HepG2 (cell line): Measurements from ENCODE around the gene PCDHGA7. TPM values are rescaled to one million over a fixed set of nuclear protein-coding genes. Genes with fewer than 3 reads are reported as not detected.

Experiments used
- ATAC-seq: fragments of 200-7000 bp; cut with Tn5 transposase; 3 replicates; pipeline ENCODE4 v1.9.1; 2020; ENCODE audit warnings: mild to moderate bottlenecking, moderate library complexity
- BruUV-seq: library from RNA; stranded (reverse); fragments of 400-500 nt; replicated peaks from 2 replicates; lab custom pipeline; 2021; lab: Mats Ljungman, UMichigan
- CTCF ChIA-PET: fragments of 300-600 bp; formaldehyde crosslinking; extraction: SDS; loops from one replicate; lab custom pipeline; 2021; ENCODE audit warnings: low total read pairs, inconsistent platforms, low intra/inter-chr PET ratio; lab: Yijun Ruan, JAX
- POLR2A ChIA-PET: fragments of 350-600 bp; sonication (Branson Sonifier 250); formaldehyde crosslinking; loops from one replicate; lab custom pipeline; 2020; ENCODE audit warnings: antibody characterized with exemption, inconsistent platforms; lab: Yijun Ruan, JAX
- DNase-seq: peaks from one replicate; pipeline ENCODE4 v3.0.0-alpha.2; 2015; ENCODE audit warnings: low spot score
- FAIRE-seq: peaks from 3 replicates; lab custom pipeline; 2011; peaks lifted over from hg19 to GRCh38; lab: Jason Lieb, UNC
- H2AFZ ChIP-seq: one replicate; pipeline ENCODE4 v1.6.1; 2011; ENCODE audit warnings: low read length, inconsistent platforms
- H3K27ac ChIP-seq: fragments of 300-600 bp; 3 replicates; pipeline ENCODE4 v1.8.0; 2011; ENCODE audit warnings: mixed run types, mild to moderate bottlenecking, mixed read lengths, low read length, inconsistent platforms; ENCODE audit not compliant: insufficient read depth; ENCODE audit errors: extremely low read length
- H3K27me3 ChIP-seq, 2 experiments: fragments of 200-600 bp in 1 of 2; 2 replicates in 1 of 2; 3 replicates in 1 of 2; pipeline versions ENCODE4 v1.6.0 to v1.8.0; 2011; ENCODE audit warnings: low read length in 2 of 2, mild to moderate bottlenecking in 2 of 2, moderate library complexity in 2 of 2, inconsistent platforms in 1 of 2; ENCODE audit not compliant: insufficient read depth in 2 of 2, control insufficient read depth in 1 of 2
- H3K36me3 ChIP-seq, 2 experiments: fragments of 200-600 bp in 1 of 2; replicated peaks in 1 of 2; 2 replicates in 1 of 2; 3 replicates in 1 of 2; pipeline versions ENCODE4 v1.5.1 to v1.8.0; 2011; ENCODE audit warnings: low read length in 2 of 2, inconsistent platforms in 1 of 2; ENCODE audit not compliant: insufficient read depth in 2 of 2, control insufficient read depth in 1 of 2
- H3K4me1 ChIP-seq: 2 replicates; pipeline ENCODE4 v1.5.1; 2012; ENCODE audit warnings: low read length, inconsistent platforms; ENCODE audit not compliant: insufficient read depth
- H3K4me2 ChIP-seq: 2 replicates; pipeline ENCODE4 v1.6.0; 2011; ENCODE audit warnings: low read depth, low read length, inconsistent platforms
- H3K4me3 ChIP-seq, 3 experiments: fragments of 200-600 bp in 1 of 3; sonication (generic), shearing (Covaris generic) in 1 of 3; replicated peaks in 1 of 3; 2 replicates each; pipeline ENCODE4 v1.5.1; 2011 to 2016; ENCODE audit warnings: low read length in 3 of 3, inconsistent platforms in 2 of 3, low read depth in 2 of 3, mild to moderate bottlenecking in 2 of 3, control low read depth in 1 of 3, mixed read lengths in 1 of 3; ENCODE audit not compliant: insufficient read depth in 1 of 3
- H3K79me2 ChIP-seq: one replicate; pipeline ENCODE4 v1.6.1; 2011; ENCODE audit warnings: low read length, inconsistent platforms; ENCODE audit not compliant: insufficient read depth
- H3K9ac ChIP-seq: 2 replicates; pipeline ENCODE4 v1.6.0; 2011; ENCODE audit warnings: mild to moderate bottlenecking, low read depth, low read length, inconsistent platforms; ENCODE audit not compliant: insufficient read depth
- H3K9me3 ChIP-seq: 2 replicates; pipeline ENCODE4 v1.5.1; 2012; ENCODE audit warnings: mild to moderate bottlenecking, low read length
- H4K20me1 ChIP-seq: 2 replicates; pipeline ENCODE4 v1.6.0; 2011; ENCODE audit warnings: inconsistent platforms, mild to moderate bottlenecking, low read length, moderate library complexity; ENCODE audit not compliant: insufficient read depth
- AKAP8 ChIP-seq: sonication (generic); formaldehyde crosslinking; IDR thresholded peaks from 2 replicates; pipeline ENCODE4 v1.5.1; 2020; ENCODE audit warnings: mild to moderate bottlenecking, missing genetic modification reagents
- ARID3A ChIP-seq: IDR thresholded peaks from 2 replicates; pipeline ENCODE4 v1.6.1; 2012; ENCODE audit warnings: low read depth, low read length, improper control_type of control experiment
- MEIS2 ChIP-seq: sonication (generic); formaldehyde crosslinking; IDR thresholded peaks from 2 replicates; pipeline ENCODE4 v1.9.0; 2021; ENCODE audit warnings: mild to moderate bottlenecking, missing genetic modification reagents
- NAIF1 ChIP-seq: sonication (generic); formaldehyde crosslinking; IDR thresholded peaks from 2 replicates; pipeline ENCODE4 v1.5.0; 2020; ENCODE audit warnings: mild to moderate bottlenecking, missing genetic modification reagents, borderline replicate concordance
- ZBTB8A ChIP-seq: sonication (generic); formaldehyde crosslinking; IDR thresholded peaks from 2 replicates; pipeline ENCODE4 v1.4.0; 2020; ENCODE audit warnings: mild to moderate bottlenecking, low read depth, missing genetic modification reagents, borderline replicate concordance
- ZNF501 ChIP-seq: sonication (generic); formaldehyde crosslinking; IDR thresholded peaks from 2 replicates; pipeline ENCODE4 v1.5.1; 2020; ENCODE audit warnings: mild to moderate bottlenecking, moderate library complexity, missing genetic modification reagents
- ZNF607 ChIP-seq: sonication (generic); formaldehyde crosslinking; IDR thresholded peaks from 2 replicates; pipeline ENCODE4 v1.5.1; 2020; ENCODE audit warnings: missing genetic modification reagents, mild to moderate bottlenecking, borderline replicate concordance
- ZNF609 ChIP-seq: sonication (generic); formaldehyde crosslinking; IDR thresholded peaks from 2 replicates; pipeline ENCODE4 v1.4.0; 2020; ENCODE audit warnings: mild to moderate bottlenecking, missing genetic modification reagents, borderline replicate concordance
- ZNF883 ChIP-seq: sonication (generic); formaldehyde crosslinking; IDR thresholded peaks from 2 replicates; pipeline ENCODE4 v1.5.1; 2020; ENCODE audit warnings: mild to moderate bottlenecking, missing genetic modification reagents; ENCODE audit errors: not compliant biosample characterization
- ZZZ3 ChIP-seq: sonication (generic); formaldehyde crosslinking; IDR thresholded peaks from 2 replicates; pipeline ENCODE4 v1.4.0; 2020; ENCODE audit warnings: missing genetic modification reagents, mild to moderate bottlenecking, borderline replicate concordance
- WGBS: methylation state at CpG from one replicate; pipeline ENCODE4 v1.1.6; 2017; ENCODE audit warnings: low lambda C conversion rate; 5-methylcytosine and 5-hydroxymethylcytosine counted together
- in situ Hi-C: cut with HindIII; loops from 2 replicates; pipeline ENCODE4 v1.10.0; 2017; ENCODE audit warnings: low pct_unique_long_range_greater_than_20kb; ENCODE audit not compliant: extremely low pct_ligation_motif_present
- intact Hi-C: fragments of 100-400 bp; cut with micrococcal nuclease; formaldehyde crosslinking; loops from one replicate; pipeline ENCODE4 v1.10.0; 2022; ENCODE audit not compliant: unreplicated experiment
- polyA plus RNA-seq, 8 experiments: library from polyadenylated mRNA; depleted of rRNA in 3 of 8; stranded (reverse) in 7 of 8; unstranded in 1 of 8; fragments of >200 nt; fragmentation: Illumina TruSeq in 4 of 8; extraction: Trizol in 4 of 8; gene quantifications; 2 replicates each; pipeline versions ENCODE4 v1.2.1 to v1.2.3, GENCODE V29; 2011 to 2016; ENCODE audit warnings: low read depth in 4 of 8, missing spikeins in 1 of 8, mixed read lengths in 1 of 8; ENCODE audit not compliant: insufficient read depth in 1 of 8
- total RNA-seq, 5 experiments: library from RNA; depleted of rRNA; stranded (reverse); fragments of >200 nt; fragmentation: Illumina TruSeq; extraction: Trizol; gene quantifications; 2 replicates each; pipeline ENCODE4 v1.2.3, GENCODE V29; 2016; ENCODE audit warnings: low read depth in 1 of 5

The PCDHGA7 gene
- total and polyA plus RNA-seq, 2 of the 13 experiments (the other 11 are each of a cell fraction or from before 2014, with no cell fraction given), result 0.11 to 0.31 TPM

- H3K27ac ChIP-seq, result no peak overlapping the region
- in situ Hi-C loops (no loop called here), intact Hi-C loops (no loop called here)
- H3K27me3 ChIP-seq, result no peaks in the 10 kb centered on the region
- H3K79me2 ChIP-seq, result no peaks in the 10 kb centered on the region
- TF ChIP-seq ZZZ3 (CRISPR knock-in tag) (no peak), ZNF883 (no peak), MEIS2 (CRISPR knock-in tag) (no peak), ARID3A (no peak), ZNF607 (no peak), ZBTB8A (CRISPR knock-in tag) (no peak), ZNF609 (CRISPR knock-in tag) (no peak), AKAP8 (CRISPR knock-in tag) (no peak), ZNF501 (CRISPR knock-in tag) (no peak), NAIF1 (CRISPR knock-in tag) (no peak)
- no TSS peak for BruUV-seq
- no peak for ATAC-seq
- no peaks in the 10 kb centered on the region for H3K4me1 ChIP-seq
- peaks cover 30% of the 10 kb centered on the region for H3K9me3 ChIP-seq
- H3K4me3 ChIP-seq, result no peak overlapping the region
- H4K20me1 ChIP-seq, result no peaks in the 10 kb centered on the region
- FAIRE-seq, result no peak
- H3K4me2 ChIP-seq, result no peak overlapping the region
- WGBS, result 0% methylated on average over 1 of the region's 1 CpG
- no peak overlapping the region for H3K9ac ChIP-seq
- POLR2A ChIA-PET, result no interaction called here
- CTCF ChIA-PET, result no interaction called here
- DNase-seq, result no peak
- H3K36me3 ChIP-seq, result no peaks in the 10 kb centered on the region
- H2AFZ ChIP-seq, result no peak overlapping the region
These were observed 39.8 kb upstream of the PCDHGA7 start for GRCh38 chr5:141342773-141343172.
